Thoracic aorta (tissue), 2 donors: ENCODE data around the gene MAS1L. TPM values are rescaled to one million over a fixed set of nuclear protein-coding genes. Genes with fewer than 3 reads are reported as not detected.

ENCODE experiments used
- ATAC-seq: fragments of 150-250 bp; one replicate; pipeline ENCODE4 v1.8.0; 2017; ENCODE audit warnings: low read depth; ENCODE audit not compliant: insufficient number of reproducible peaks, low FRiP score
- DNase-seq: peaks from one replicate; pipeline ENCODE4 v3.0.0-alpha.2; 2020; ENCODE audit warnings: low spot score
- H3K27ac ChIP-seq, 2 donors: fragments of 200-600 bp; sonication (generic); 1 replicate in 1 of 2; 2 replicates in 1 of 2; pipeline ENCODE4 v1.5.1; 2016; ENCODE audit warnings: mild to moderate bottlenecking in 2 of 2, moderate library complexity in 2 of 2
- H3K27me3 ChIP-seq: fragments of 200-600 bp; sonication (generic); replicated peaks from 2 replicates; pipeline ENCODE4 v1.6.0; 2016; ENCODE audit warnings: mild to moderate bottlenecking; ENCODE audit not compliant: insufficient read depth
- H3K36me3 ChIP-seq: fragments of 200-600 bp; sonication (generic); one replicate; pipeline ENCODE4 v1.5.1; 2016
- H3K4me1 ChIP-seq, 2 donors: fragments of 200-600 bp; sonication (generic); 1 replicate in 1 of 2; 2 replicates in 1 of 2; pipeline versions ENCODE4 v1.5.1 to v1.6.0; 2016; ENCODE audit warnings: low read depth in 2 of 2, mild to moderate bottlenecking in 1 of 2; ENCODE audit not compliant: control insufficient read depth in 1 of 2
- H3K4me3 ChIP-seq: fragments of 200-600 bp; sonication (generic); 2 replicates; pipeline ENCODE4 v1.5.1; 2016; ENCODE audit warnings: mild to moderate bottlenecking
- H3K9me3 ChIP-seq: fragments of 200-600 bp; sonication (generic); 2 replicates; pipeline ENCODE4 v1.5.1; 2016
- total RNA-seq, 2 donors: library from RNA; depleted of rRNA; stranded (reverse); fragments of >200 nt; gene quantifications; one replicate each; pipeline versions ENCODE4 v1.1.0 to v1.2.3, GENCODE V29; 2016
- TF ChIP-seq, protein P1 (sequence below): fragments of 200-600 bp; sonication (generic); IDR thresholded peaks from one replicate; pipeline ENCODE4 v1.5.1; 2019; ENCODE audit warnings: antibody characterized with exemption

The MAS1L gene
- total RNA-seq, 2 donors from 2014 or later, result not detected

DNA sequence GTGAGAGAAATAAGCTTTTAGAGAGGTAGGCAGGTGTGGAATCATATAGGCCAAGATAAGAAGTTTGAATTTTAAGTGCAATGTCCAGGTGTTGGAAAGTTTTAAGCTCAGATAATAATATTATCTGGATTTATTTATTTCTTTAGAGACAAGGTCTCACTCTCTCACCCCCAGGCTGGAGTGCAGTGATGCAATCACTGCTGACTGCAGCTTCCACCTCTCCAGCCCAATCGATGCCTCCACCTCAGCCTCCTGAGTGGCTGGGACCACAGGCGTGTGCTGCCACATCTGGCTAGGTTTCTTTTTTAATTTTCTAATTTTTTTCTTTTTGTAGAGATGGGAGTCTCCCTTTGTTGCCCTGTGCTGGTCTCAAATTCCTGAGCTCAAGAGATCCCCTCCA is 5.5 kb upstream of the MAS1L start:
- H3K27ac ChIP-seq, result no peak overlapping the region
- TF ChIP-seq, protein P1, sequence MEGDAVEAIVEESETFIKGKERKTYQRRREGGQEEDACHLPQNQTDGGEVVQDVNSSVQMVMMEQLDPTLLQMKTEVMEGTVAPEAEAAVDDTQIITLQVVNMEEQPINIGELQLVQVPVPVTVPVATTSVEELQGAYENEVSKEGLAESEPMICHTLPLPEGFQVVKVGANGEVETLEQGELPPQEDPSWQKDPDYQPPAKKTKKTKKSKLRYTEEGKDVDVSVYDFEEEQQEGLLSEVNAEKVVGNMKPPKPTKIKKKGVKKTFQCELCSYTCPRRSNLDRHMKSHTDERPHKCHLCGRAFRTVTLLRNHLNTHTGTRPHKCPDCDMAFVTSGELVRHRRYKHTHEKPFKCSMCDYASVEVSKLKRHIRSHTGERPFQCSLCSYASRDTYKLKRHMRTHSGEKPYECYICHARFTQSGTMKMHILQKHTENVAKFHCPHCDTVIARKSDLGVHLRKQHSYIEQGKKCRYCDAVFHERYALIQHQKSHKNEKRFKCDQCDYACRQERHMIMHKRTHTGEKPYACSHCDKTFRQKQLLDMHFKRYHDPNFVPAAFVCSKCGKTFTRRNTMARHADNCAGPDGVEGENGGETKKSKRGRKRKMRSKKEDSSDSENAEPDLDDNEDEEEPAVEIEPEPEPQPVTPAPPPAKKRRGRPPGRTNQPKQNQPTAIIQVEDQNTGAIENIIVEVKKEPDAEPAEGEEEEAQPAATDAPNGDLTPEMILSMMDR, result no peak
- no peak overlapping the region for H3K4me3 ChIP-seq
- ATAC-seq (no peak), DNase-seq (no peak)
- H3K36me3 ChIP-seq, result no peaks in the 10 kb centered on the region
- H3K27me3 ChIP-seq, result no peaks in the 10 kb centered on the region
- no peaks in the 10 kb centered on the region for H3K9me3 ChIP-seq
- no peaks in the 10 kb centered on the region for H3K4me1 ChIP-seq

DNA sequence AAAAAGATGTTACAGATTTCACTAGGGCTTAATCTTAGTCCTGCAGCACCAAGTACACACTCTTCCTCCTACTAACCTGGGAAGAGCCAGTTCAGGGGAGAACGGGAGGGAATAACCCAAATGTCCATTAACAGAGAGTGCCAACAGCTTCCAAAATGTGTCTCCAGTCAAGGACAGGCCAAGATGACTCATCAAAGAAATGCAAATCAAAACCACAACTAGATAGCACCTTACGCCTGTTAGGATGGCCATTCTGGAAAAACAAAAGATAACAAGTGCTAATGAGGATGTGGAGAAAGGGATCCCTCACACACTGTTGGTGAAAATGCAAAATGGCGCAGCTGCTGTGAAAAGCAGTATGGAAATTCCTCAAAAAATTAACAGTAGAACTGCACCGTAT is 3.8 kb upstream of the MAS1L start:
- ATAC-seq (no peak), DNase-seq (no peak)
- H3K27me3 ChIP-seq, result no peaks in the 10 kb centered on the region
- no peaks in the 10 kb centered on the region for H3K9me3 ChIP-seq
- H3K4me3 ChIP-seq, result no peak overlapping the region
- TF ChIP-seq, protein P1, result no peak
- H3K36me3 ChIP-seq, result no peaks in the 10 kb centered on the region
- H3K27ac ChIP-seq, result no peak overlapping the region
- no peaks in the 10 kb centered on the region for H3K4me1 ChIP-seq

DNA sequence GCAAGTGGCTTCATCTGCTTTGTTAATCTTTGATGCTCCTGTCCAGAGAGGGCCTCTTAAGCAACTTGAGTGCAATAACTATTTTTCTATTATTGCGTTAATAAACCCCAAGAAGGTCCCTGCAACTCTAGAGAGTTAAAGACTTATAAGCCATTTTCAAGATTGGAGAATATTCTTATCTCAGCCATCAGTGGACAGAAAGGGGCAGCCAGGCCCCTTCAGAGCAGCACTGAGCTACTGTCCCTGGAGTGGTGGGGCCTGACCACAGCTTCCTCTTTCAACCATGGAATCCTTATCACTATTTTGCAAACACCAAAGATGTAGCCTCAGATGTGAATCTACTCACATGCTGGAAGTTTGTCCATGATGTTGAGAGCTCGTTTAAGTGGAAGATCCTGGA is 2.8 kb upstream of the MAS1L start:
- Histone ChIP-seq H3K4me3 (no peak overlapping the region), H3K27me3 (no peaks in the 10 kb centered on the region), H3K36me3 (no peaks in the 10 kb centered on the region), H3K27ac (no peak overlapping the region), H3K9me3 (no peaks in the 10 kb centered on the region), H3K4me1 (no peaks in the 10 kb centered on the region)
- TF ChIP-seq, protein P1, result no peak
- no peak for ATAC-seq
- no peak for DNase-seq

DNA sequence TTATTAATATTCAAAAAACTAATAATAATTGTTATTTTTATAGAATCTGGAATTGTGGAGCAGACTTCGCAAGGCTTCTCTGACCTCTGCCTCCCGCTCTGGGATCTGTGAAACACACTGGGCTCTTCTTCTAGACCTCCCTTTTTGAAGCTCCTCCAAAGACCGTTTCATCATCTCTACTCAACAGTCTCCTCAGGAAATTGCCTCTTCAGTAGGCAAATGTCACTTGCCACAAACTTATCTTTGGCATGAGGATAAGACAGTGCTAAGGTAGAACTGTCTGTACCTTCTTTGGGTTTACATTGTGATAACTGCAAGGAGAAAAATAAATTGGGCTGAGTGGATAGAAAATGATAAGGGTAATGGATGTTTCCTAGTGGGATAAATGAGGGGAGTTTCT is 2.3 kb upstream of the MAS1L start:
- no peak for ATAC-seq

DNA sequence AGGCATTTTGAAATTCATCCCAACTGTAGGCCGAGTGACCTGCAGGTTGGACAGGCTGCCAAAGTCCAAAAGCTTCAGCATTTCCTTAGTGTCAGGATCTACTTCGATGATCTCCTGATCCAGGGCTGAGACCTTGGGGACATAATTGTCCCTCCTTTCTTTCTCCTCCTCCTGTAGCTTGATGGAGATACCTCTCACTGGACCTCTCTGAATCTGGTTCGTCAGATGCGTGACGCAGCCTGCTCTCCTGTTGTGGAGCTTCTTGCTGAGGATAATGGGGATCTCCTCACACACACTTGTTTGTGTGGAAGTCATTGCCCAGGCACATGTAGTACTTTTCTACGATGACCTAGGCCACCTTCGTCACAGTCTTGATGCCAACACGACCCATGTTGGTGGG is 1.5 kb upstream of the MAS1L start:
- no peak overlapping the region for H3K4me3 ChIP-seq
- no peak for ATAC-seq

More for the DNA sequence above, 2.3 kb upstream of the MAS1L start:
- TF ChIP-seq, protein P1, result no peak
- Histone ChIP-seq H3K27ac (no peak overlapping the region), H3K36me3 (no peaks in the 10 kb centered on the region), H3K4me1 (no peaks in the 10 kb centered on the region), H3K27me3 (no peaks in the 10 kb centered on the region), H3K9me3 (no peaks in the 10 kb centered on the region), H3K4me3 (no peak overlapping the region)
- DNase-seq, result no peak

More for the DNA sequence above, 1.5 kb upstream of the MAS1L start:
- H3K27me3 ChIP-seq, result no peaks in the 10 kb centered on the region
- TF ChIP-seq, protein P1, result no peak
- no peaks in the 10 kb centered on the region for H3K4me1 ChIP-seq
- no peaks in the 10 kb centered on the region for H3K9me3 ChIP-seq
- H3K27ac ChIP-seq, result no peak overlapping the region
- no peaks in the 10 kb centered on the region for H3K36me3 ChIP-seq
- no peak for DNase-seq
